Head of caudate nucleus (tissue), 42 donors: ENCODE data around the gene LSM10.

Experiments used
- DNase-seq, 42 donors: peaks; one replicate each; pipeline versions ENCODE4 v3.0.0 to v3.0.0-alpha.2; 2020 to 2021; ENCODE audit warnings: mixed read lengths in 7 of 42
- intact Hi-C: fragments of 100-400 bp; cut with DNase I; formaldehyde crosslinking; loops from one replicate; pipeline ENCODE4 v1.15.0; 2022

The LSM10 gene

GRCh38 chr1:36386265-36387140, 11.2 kb downstream of the LSM10 start:
- intact Hi-C loops, result no loop called here
- peak; percentile 66 to 98 (median 89) for DNase-seq

DNA sequence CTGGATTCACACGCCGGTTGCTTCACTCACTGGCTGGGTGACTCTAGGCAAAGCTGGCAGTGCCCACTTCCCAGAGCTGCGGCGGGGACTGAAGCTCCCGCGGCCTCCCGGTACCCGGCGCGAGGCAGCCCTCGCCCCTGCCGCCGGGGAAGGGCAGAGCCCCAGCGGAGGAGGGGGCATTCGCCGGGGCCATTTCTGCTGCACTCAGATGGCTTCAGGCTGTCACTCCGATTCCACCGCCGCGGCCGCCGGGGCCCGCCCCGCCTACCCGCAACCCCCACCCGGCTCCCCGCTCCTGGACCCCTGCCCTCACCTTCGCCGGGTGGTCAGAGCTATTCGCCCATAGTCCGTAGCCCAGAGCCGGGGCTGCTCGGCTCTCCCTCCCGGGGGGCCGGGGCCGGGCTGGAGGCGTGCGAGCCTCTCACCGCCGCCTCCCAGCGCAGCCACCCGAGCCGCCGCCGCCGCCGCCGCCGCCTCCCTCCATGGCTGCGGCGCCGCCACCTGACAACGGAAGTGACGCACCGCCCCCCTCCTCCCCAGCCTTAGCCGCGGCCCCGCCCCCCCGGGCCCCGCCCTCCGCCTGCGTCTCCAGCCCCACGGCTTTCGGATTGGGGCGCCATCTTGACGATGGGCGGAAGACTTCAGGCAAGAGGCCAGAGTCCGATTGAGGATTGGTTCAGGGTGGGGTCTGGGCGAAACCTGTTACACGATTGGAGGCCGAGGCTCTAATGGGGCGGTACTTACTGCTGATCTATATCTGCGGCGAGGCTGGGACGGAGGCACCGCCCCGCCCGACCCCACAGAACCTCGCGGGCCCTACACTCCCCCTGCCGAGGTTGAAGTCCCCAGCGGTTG, 12.1 kb downstream of the LSM10 start, which contains the start of gene STK40:
Gene STK40, minus strand, starts transcription at position 515 of the 855 bp plus-strand sequence. CDS start 24,592 bp downstream, outside the sequence.
- peak; percentile 95 to 100 (median 99) for DNase-seq
- intact Hi-C loops, result no loop called here

DNA sequence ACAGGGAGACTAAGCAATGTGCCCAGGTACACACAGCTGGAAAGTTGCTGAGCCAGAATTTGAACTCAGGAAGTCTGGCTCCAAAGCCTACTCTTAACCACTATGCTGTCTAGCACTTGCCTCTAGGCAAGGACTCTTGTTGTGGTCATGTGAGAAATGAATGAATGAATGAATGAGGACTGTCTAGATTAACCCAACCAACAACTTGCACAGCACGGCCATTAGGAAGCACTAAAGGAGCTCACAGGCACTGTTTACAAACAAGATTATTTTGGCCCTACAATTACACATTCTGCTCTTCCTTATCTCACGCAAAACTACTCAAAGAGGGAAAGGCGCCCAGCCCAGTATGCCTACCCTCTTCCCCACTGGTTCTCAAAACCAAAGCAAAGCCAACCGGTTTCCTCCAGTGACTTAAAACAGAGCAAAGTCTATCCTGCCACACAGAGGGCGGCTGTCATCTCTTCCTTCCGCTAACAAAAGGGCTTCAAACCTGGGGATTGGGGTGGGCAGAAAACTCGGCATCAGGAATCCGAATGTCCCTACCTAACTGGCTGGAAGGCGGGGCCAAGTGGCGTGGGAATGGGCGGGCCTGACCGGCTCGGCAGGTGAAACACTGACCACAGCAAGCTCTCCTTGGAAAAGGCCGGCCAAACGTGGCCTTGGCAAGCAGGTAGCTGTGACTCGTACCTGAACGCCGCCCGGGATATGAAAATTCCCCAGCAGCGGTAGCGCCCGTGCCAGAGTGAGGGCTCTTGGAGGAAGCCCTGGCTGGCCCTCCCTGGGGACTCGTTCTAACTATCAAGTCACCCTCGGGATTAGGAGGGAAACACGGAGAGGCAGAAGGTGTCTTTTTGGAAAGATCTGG, 12.9 kb downstream of the LSM10 start:
- intact Hi-C loops, result no loop called here
- peak in 36 of 42 donors; percentile 14 to 73 (median 42) for DNase-seq

DNA sequence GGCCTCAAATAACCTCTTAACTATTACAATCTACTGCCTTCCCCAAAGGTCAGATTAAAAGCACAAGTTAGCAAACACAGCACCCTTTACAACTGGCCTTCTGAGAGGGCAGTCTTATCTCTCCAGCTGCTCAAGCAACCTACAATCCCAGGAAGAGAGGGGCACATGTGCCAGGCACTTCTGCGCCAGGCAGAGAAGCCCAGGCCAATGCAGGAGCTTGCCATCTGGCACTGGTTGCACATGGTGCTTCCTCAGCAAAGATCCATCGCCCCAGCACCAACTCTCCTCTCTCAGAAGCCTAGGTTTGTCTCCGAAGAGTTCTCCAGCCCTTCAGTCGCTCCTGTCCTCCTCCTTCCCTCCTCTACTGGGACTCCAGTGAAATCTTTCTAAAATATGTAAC, 14.5 kb downstream of the LSM10 start:
- DNase-seq, result no peak
- intact Hi-C loops, result no loop called here

DNA sequence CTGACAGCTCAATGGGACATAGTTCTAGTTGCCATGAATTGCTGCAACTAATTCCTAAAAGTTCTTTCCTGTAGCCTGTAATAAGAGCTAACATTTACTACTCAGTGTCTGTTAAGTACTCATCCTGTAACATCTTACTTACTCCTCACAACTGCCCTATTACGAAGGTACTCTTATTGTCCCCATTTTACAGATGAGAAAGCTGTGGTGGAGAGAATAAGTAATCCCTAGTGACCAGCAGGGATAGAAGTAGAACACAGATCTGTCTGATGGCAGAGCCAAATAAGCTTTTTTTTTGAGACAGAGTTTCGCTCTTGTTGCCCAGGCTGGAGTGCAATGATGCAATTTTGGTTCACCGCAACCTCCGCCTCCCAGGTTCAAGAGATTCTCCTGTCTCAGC, 15.0 kb downstream of the LSM10 start:
- DNase-seq, result no peak
- intact Hi-C loops, result no loop called here

DNA sequence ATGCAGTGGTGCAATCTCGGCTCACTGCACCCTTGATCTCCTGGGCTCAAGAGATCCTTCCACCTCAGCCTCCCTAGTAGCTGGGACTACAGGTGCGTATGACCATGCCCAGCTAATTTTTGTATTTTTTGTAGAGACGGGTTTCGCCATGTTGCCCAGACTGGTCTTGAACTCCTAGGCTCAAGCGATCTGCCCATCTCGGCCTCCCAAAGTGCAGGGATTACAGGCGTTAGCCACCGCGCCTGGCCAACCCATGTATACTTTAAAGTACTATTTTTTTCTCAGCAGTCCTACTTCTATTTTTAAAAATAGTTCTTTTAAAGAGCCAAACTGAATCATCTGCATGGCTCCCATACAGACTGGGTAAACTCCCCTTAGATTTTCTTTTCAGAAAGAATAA, 15.5 kb downstream of the LSM10 start:
- no peak for DNase-seq
- intact Hi-C loops, result no loop called here

DNA sequence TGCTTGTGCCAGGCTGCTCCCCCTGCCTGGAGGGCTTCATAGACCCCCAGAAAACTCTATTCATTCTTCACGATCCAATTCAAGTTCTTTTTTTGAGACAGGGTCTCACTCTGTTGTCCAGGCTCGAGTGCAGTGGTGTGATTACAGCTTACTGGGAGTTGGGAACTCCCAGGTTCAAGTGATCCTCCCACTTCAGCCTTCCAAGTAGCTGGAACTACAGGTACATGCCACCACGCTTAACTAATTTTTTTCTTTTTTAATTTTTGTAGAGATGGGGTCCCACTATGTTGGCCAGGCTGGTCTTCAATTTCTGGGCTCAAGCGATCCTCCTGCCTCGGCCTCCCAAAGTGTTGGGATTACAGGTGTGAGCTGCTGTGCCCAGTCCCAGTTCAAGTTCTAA, 16.3 kb downstream of the LSM10 start:
- intact Hi-C loops, result no loop called here
- DNase-seq, result no peak

- DNase-seq, result no peak
- intact Hi-C loops, result no loop called here
Measured at GRCh38 chr1:36380782-36381181, 16.9 kb downstream of the LSM10 start.

GRCh38 chr1:36380143-36380619, 17.5 kb downstream of the LSM10 start:
- intact Hi-C loops, result no loop called here
- DNase-seq, result no peak

DNA sequence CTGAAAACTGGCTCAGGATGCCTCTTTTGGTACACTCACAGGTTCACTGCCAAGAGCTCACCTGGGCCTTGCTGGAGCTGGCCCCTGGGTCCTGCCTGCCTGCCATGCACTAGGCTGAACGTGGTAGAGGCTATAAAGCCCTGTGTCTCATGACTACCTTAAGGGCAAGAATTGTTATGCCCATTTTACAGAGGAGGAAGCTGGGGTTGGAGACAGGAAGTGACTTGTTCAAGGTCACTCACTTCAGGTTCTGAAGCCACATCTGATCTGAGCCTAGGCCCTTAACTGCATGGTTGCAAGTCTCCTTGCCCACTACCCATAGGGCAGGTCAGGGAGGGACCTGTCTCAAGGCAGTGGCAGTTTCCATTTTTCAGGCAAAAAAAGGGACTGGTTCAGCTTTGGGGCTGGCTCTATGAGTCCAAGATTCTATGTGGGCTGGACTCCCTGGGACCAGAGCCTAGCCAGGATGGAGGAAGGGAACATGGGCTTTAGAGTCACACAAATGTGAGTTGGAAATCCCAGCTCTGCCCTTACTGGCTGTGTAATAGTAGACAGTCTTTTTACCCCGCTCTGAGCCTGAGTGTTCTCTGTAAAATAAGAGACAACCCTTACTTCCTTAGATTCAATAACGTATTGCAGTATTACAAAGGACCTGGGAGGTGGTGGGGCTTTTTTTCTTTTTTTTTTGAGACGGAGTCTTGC, 19.8 kb downstream of the LSM10 start:
- intact Hi-C loops, result no loop called here
- no peak for DNase-seq

- no peak for DNase-seq
- intact Hi-C loops, result no loop called here
Measured at GRCh38 chr1:36372617-36373016, 25.1 kb downstream of the LSM10 start.

- DNase-seq, result peak; percentile 60 to 92 (median 82)
- intact Hi-C loops, result loop anchor here (5.0 kb wide), 1 partner anchor 62 kb away; the partner anchor contains the start of gene SH3D21
Measured at GRCh38 chr1:36369061-36369861, 28.4 kb downstream of the LSM10 start.

DNA sequence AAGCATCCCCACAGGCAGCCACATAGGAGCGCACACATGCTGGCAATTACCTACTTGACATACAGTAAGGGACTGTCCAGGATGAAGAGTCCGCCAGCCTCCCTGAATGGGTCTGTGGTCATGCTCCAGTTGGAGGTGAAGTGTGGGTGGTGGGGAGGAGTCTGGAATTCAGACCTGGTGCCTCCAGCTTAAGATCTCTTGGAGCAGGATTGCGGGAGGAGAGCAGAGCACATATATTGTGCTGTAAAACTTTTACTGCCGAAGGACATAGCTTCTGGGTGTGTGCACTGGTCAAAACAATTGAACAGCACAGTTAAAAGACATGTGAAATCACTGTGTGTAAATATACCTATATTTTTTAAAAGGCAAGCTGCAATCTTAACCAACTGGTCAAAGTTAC, 29.9 kb downstream of the LSM10 start:
- intact Hi-C loops, result loop anchor here (5.0 kb wide), 1 partner anchor 60 kb away; the partner anchor contains the start of gene SH3D21
- DNase-seq, result no peak

DNA sequence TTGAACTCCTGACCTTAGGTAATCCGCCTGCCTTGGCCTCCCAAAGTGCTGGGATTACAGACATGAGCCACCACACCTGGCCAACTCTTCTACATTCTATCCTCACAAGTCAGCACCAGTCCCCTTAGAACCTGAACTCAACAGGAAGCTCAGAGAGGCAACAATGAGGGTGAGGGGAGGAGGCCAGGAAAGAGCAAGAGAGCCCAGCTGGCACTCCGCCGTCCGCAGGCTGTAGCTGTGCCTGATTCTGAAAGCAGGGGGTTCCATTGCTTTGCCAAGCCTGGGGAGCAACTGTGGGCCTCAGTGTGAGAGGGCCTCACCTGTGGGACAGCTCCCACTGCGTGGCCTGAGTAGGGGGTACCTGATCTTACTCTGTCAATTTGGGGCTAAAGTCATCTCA, 30.6 kb downstream of the LSM10 start:
- DNase-seq, result no peak
- intact Hi-C loops, result loop anchor here (5.0 kb wide), 1 partner anchor 60 kb away; the partner anchor contains the start of gene SH3D21

DNA sequence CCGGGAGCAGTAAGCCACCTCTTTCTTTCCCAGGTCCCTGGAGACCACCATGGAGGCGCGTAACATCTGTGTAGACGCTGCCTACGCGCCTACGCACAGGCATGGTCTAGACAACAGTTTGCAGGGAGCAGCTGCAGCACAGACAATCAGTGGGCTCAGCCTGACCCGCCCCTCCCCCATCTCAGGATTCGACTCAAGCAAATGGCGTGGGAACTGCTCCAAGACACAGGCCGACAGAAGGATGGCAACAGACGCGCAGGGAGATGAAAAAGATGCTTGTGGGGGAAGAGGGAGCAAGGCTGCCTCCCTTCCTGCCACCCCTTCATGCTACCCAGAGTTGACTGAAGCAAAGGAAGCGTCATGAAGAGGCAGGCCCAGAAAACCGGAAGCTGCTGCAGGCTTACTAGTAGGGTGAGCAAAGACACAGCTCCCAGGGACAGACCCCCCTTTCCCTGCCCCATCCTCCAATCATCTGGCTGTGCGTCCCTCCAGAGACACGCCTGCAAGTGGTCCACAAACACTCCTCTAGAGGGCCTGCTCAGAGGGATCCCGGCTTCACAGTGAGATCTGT, 31.5 kb downstream of the LSM10 start:
- intact Hi-C loops, result loop anchor here (5.0 kb wide), 1 partner anchor 59 kb away; the partner anchor contains the start of gene SH3D21
- peak; percentile 38 to 86 (median 70) for DNase-seq

- DNase-seq, result peak in 38 of 42 donors; percentile 32 to 84 (median 62)
- intact Hi-C loops, result loop anchor here (5.0 kb wide), 1 partner anchor 58 kb away; the partner anchor contains the start of gene SH3D21
Measured at GRCh38 chr1:36365381-36365780, 32.3 kb downstream of the LSM10 start.
